BLaER1 treated with 17β-estradiol and CSF1 and Interleukin-3, amounts not matched to agents 10 nM and 100 nM (cell line): ENCODE data around the gene DNMT3A.

ENCODE experiments used
- H3K27ac ChIP-seq, 11 experiments: shearing (Covaris generic); formaldehyde crosslinking; 2 replicates each; pipeline ENCODE4 v1.8.1; 2022
- H3K27me3 ChIP-seq, 11 experiments: shearing (Covaris generic); formaldehyde crosslinking; 2 replicates each; pipeline ENCODE4 v1.8.1; 2022
- H3K36me3 ChIP-seq, 11 experiments: shearing (Covaris generic); formaldehyde crosslinking; 2 replicates each; pipeline ENCODE4 v1.8.1; 2022
- H3K4me1 ChIP-seq, 10 experiments: shearing (Covaris generic); formaldehyde crosslinking; 2 replicates each; pipeline ENCODE4 v1.8.1; 2022
- H3K4me2 ChIP-seq, 11 experiments: shearing (Covaris generic); formaldehyde crosslinking; 2 replicates each; pipeline ENCODE4 v1.8.1; 2022
- H3K4me3 ChIP-seq, 10 experiments: shearing (Covaris generic); formaldehyde crosslinking; 2 replicates each; pipeline ENCODE4 v1.8.1; 2022
- H3K9ac ChIP-seq, 11 experiments: shearing (Covaris generic); formaldehyde crosslinking; 2 replicates each; pipeline ENCODE4 v1.8.1; 2022
- H3K9me3 ChIP-seq, 11 experiments: shearing (Covaris generic); formaldehyde crosslinking; replicated peaks in 1 of 11; 2 replicates each; pipeline ENCODE4 v1.8.1; 2022
- H4K20me1 ChIP-seq, 11 experiments: shearing (Covaris generic); formaldehyde crosslinking; 2 replicates each; pipeline ENCODE4 v1.8.1; 2022
- Cebpa-rat ChIP-seq, 11 experiments: shearing (Covaris generic); IDR thresholded peaks; 2 replicates each; pipeline ENCODE4 v1.8.1; 2022

DNMT3A gene

DNA sequence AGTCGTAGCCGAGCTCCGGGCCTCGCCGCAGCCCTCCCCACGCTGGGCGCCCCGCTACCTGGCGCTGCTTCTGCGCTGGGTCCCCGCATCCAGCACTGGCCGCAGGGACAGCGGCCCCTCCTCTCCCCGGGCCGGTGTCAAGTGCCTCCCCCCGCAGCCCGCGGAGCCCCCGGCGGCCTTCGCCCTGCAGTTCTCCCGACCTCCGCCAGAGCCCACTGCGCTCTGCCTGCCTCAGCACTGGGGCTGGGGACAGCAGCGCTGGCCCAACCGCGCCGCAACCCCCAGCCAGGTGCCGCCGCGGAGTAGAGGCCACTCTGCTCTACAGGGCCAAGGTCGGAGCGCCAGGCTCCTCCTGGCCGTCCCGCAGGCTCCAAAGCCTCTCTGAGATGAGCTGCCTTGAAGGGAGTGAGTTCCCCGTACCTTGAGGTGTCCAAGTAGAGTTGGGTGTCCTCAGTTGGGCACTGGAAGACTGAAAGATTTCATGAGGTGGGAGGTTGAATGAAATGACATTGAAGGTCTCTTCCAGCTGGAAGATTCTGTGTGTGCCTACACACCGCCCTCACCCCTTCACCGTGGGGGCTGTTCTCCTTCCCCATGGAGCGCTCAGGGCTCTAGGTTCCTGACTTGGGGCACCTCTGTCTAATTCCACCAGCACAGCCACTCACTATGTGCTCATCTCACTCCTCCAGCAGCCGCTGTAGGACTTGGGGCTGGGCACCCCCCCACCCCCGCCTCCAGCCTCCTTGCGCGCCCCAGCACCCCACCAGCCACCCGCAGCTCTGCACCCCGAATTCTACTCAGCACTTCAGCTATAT, 854 bp upstream of the DNMT3A start:
- Histone ChIP-seq H3K36me3 (peaks cover 0 to 8% (median 0%) of the 10 kb centered on the region in 11 experiments; a peak in 3 of 22 replicates), H3K9ac (peak overlapping the region; percentile 85 to 95 (median 86)), H3K4me2 (peak overlapping the region; percentile 69 to 97 (median 88)), H3K27ac (peak overlapping the region; percentile 77 to 88 (median 83)), H3K4me3 (peak overlapping the region; percentile 75 to 96 (median 88)), H3K4me1 (peaks cover 32 to 42% (median 35%) of the 10 kb centered on the region in 10 experiments), H3K27me3 (no peaks in the 10 kb centered on the region), H3K9me3 (no peaks in the 10 kb centered on the region), H4K20me1 (peaks cover 24 to 30% (median 29%) of the 10 kb centered on the region in 11 experiments)
- no peak for TF ChIP-seq Cebpa-rat (IDR thresholded peaks at IDR 0.05)

DNA sequence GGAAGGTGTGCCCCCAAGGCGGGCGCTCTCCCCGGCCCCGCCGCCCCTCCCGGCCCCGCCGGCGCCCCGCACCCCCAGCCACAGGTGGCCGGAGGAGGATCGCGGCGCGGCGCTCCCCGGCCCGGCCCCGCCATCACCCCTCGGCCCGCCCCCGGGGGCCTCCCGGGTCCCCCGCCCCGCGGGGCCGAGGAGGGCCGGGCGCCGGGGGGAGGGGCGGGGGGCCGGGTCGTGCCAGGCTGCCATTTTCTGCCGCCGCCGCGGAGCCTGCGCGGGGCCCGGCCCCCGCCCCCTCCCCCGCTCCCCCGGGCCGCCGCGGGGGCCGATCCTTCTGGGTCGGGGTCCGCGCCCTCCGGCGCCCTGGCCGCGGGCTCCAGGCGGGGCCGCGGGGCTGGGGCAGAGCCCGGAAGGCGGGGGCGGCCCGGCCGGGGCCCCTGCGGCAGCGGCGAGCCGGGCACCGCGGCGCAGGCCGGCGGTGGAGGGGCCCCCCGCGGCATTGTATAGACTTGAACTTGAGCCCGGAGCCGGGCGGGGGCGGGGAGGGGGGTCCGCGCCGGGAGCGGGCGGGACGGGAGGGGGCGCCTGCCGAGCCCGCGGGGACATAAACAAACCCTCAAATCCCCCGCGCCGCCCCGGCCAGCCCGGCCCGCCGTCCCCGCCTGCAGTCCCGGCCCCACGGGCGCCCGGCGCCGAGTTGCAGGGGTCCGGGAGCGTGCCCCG, 556 bp downstream of the DNMT3A start:
- Histone ChIP-seq H3K27me3 (no peaks in the 10 kb centered on the region), H4K20me1 (peaks cover 38 to 44% (median 43%) of the 10 kb centered on the region in 11 experiments), H3K4me3 (peak overlapping the region; percentile 75 to 96 (median 88)), H3K4me2 (peak overlapping the region in 8 of 11 experiments; percentile 82 to 96 (median 90); a peak in 11 of 22 replicates), H3K4me1 (peaks cover 46 to 51% (median 49%) of the 10 kb centered on the region in 10 experiments), H3K27ac (peak overlapping the region; percentile 77 to 88 (median 84)), H3K36me3 (peaks cover 0 to 8% (median 0%) of the 10 kb centered on the region in 11 experiments; a peak in 3 of 22 replicates), H3K9ac (peak overlapping the region; percentile 85 to 95 (median 86)), H3K9me3 (no peaks in the 10 kb centered on the region)
- no peak for TF ChIP-seq Cebpa-rat (IDR thresholded peaks at IDR 0.05)

DNA sequence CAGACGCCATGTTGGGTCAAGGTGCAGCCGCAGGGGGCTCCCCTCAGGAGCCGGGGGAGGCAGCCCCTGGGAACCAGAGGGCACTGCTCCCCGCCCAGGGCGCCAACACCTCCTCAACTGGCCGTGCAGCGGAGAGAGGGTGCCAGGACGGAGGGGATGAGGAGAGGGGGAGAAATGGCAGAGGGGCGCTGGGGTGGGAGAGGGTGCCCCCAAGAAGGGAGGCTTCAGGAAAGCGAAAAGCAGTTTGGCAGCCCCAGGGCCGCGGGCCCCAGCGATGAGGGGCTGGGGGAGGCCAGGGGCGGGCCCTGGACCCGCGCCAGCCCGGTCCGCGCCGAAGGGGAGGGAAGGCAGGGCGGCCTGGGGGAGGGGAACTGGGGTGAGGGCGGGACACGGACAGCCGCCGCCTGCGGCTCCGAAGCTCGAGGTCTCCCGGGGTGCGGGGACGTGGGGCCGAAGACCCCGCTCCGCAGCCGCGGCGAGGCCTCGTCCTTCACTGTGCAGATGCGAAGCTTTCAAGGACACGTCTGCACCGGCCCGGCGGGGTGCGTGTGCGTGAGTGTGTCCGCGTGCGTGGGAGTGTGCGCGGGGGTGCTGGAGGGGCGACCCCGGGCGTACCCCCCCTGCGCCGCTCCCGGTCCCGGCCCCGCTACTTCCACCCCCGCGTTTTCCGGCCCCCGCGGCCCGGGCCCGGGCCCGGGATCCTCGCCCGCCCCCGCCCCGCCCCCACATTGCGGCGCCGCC, 1.4 kb downstream of the DNMT3A start:
- peak overlapping the region; percentile 75 to 96 (median 88) for H3K4me3 ChIP-seq
- peaks cover 55 to 59% (median 57%) of the 10 kb centered on the region in 10 experiments for H3K4me1 ChIP-seq
- H3K4me2 ChIP-seq, result peak overlapping the region; percentile 82 to 96 (median 89)
- H4K20me1 ChIP-seq, result peaks cover 46 to 52% (median 51%) of the 10 kb centered on the region in 11 experiments
- no peaks in the 10 kb centered on the region for H3K9me3 ChIP-seq
- H3K27me3 ChIP-seq, result no peaks in the 10 kb centered on the region
- peak overlapping the region in 10 of 11 experiments; percentile 49 to 88 (median 60); a peak in 17 of 22 replicates for H3K27ac ChIP-seq
- H3K9ac ChIP-seq, result peak overlapping the region; percentile 85 to 95 (median 86)
- TF ChIP-seq Cebpa-rat (IDR thresholded peaks at IDR 0.05), result no peak
- peaks cover 0 to 8% (median 0%) of the 10 kb centered on the region in 11 experiments; a peak in 3 of 22 replicates for H3K36me3 ChIP-seq

DNA sequence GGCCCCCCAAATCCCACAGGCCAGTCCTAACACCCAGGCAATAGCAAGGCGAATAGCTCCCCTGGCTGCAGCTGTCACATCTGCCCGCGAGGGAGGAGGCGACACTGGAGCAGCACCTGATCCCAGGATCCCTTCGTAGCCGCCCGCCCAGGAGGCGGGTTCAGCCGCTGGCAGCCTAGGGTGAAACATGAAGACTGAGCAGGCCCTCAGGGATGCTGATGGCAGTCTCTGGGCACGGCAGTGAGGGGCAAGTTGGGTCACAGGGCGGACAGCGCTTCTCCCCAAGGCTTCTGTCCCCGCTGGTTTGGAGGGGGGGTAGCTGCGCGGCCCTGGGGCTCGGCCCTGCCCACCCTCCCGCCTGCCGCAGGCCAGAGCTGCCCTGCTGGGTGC, 1.9 kb downstream of the DNMT3A start:
- no peak for TF ChIP-seq Cebpa-rat (IDR thresholded peaks at IDR 0.05)
- Histone ChIP-seq H4K20me1 (peaks cover 50 to 58% (median 56%) of the 10 kb centered on the region in 11 experiments), H3K9me3 (no peaks in the 10 kb centered on the region), H3K4me1 (peaks cover 59 to 65% (median 62%) of the 10 kb centered on the region in 10 experiments), H3K4me3 (peak overlapping the region in 7 of 10 experiments; percentile 75 to 96 (median 87); a peak in 11 of 20 replicates), H3K27ac (peak overlapping the region in 2 of 11 experiments; percentile 56 to 58; a peak in 2 of 22 replicates), H3K27me3 (no peaks in the 10 kb centered on the region), H3K36me3 (peaks cover 0 to 8% (median 0%) of the 10 kb centered on the region in 11 experiments; a peak in 3 of 22 replicates), H3K9ac (peak overlapping the region in 8 of 11 experiments; percentile 85 to 95 (median 86); a peak in 9 of 22 replicates), H3K4me2 (peak overlapping the region; percentile 82 to 96 (median 89))

DNA sequence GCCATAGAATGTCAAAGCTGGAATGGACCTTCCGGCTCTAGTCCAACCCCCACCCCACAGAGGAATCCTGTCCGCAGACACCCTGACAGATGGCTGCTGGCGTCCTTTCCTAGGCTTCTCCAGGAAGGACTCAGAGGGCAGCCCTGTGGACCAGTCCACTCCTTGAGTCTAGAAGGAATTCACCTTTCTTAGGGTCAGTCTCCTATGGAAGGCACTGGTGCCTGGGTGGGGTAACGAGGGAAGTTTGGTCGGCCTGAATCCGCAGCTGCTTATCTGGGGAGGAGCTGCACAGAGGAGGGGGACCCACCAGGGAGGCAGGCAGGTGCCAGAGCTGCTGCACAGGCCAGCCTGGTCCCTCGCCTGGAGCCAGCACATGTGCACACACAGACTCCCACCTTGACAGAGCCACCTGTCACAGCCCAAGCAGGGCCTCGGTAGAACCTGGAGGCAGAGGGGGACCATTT, 2.5 kb downstream of the DNMT3A start:
- peak overlapping the region; percentile 82 to 96 (median 89); a peak in 20 of 22 replicates for H3K4me2 ChIP-seq

DNA sequence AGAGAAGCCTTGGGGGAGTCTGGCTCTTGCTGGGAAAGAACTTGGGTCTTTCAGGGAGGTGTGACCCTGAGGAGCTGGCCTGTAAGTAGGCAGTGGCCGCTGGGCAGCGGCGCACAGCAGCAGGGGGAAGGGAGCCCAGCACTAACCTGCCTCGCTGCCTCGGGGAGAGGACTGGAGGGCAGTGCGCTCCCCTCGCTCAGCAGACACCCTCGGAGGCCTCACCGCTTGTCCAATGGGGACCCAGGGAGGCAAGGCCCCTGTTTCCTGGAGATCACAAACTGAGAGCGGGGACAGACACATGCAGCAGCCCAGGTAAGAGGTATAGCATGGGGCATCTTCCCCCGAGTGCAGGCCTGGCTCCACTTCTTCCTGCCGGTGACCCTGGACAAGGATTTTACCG, 3.3 kb downstream of the DNMT3A start:
- Histone ChIP-seq H3K9me3 (no peaks in the 10 kb centered on the region), H3K27me3 (no peaks in the 10 kb centered on the region), H3K4me1 (peaks cover 67 to 79% (median 75%) of the 10 kb centered on the region in 10 experiments), H3K4me2 (peak overlapping the region; percentile 40 to 96 (median 85); a peak in 21 of 22 replicates), H3K36me3 (peaks cover 0 to 8% (median 0%) of the 10 kb centered on the region in 11 experiments; a peak in 3 of 22 replicates), H4K20me1 (peaks cover 63 to 72% (median 70%) of the 10 kb centered on the region in 11 experiments), H3K9ac (peak overlapping the region in 4 of 11 experiments; percentile 1 to 47 (median 16); a peak in 4 of 22 replicates), H3K27ac (peak overlapping the region in 1 of 11 experiments; percentile 31; a peak in 2 of 22 replicates), H3K4me3 (no peak overlapping the region)
- no peak for TF ChIP-seq Cebpa-rat (IDR thresholded peaks at IDR 0.05)

More for the DNA sequence above, 2.5 kb downstream of the DNMT3A start:
- peaks cover 64 to 70% (median 67%) of the 10 kb centered on the region in 10 experiments for H3K4me1 ChIP-seq
- TF ChIP-seq Cebpa-rat (IDR thresholded peaks at IDR 0.05), result no peak
- H3K27me3 ChIP-seq, result no peaks in the 10 kb centered on the region
- peak overlapping the region in 4 of 11 experiments; percentile 1 to 86 (median 38); a peak in 2 of 22 replicates for H3K9ac ChIP-seq
- no peak overlapping the region; a peak in 1 of 20 replicates for H3K4me3 ChIP-seq
- peaks cover 0 to 8% (median 0%) of the 10 kb centered on the region in 11 experiments; a peak in 3 of 22 replicates for H3K36me3 ChIP-seq
- H3K27ac ChIP-seq, result no peak overlapping the region
- peaks cover 54 to 63% (median 62%) of the 10 kb centered on the region in 11 experiments for H4K20me1 ChIP-seq
- H3K9me3 ChIP-seq, result no peaks in the 10 kb centered on the region

DNA sequence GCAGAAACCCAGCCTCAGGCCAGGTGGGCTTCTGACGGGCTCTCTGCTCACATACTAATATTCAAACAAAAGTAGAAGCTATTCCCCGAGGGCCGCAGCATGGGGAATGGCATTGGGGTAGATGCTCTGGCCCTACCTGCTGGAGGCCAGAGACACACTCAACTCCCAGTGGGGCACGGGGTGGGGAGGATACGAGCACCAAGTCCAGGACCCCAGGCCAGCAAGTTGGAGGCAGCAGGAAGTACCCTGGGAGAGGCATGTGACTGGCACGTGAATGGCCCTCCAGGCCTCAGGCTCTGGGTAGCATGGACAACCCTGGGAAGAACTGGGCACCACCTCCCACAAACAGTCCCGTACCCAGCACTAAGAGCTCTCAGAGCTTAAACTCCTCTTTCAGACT, 3.8 kb downstream of the DNMT3A start:
- peaks cover 65 to 77% (median 75%) of the 10 kb centered on the region in 11 experiments for H4K20me1 ChIP-seq
- TF ChIP-seq Cebpa-rat (IDR thresholded peaks at IDR 0.05), result no peak
- H3K9ac ChIP-seq, result peak overlapping the region in 4 of 11 experiments; percentile 1 to 47 (median 16); a peak in 4 of 22 replicates
- H3K4me2 ChIP-seq, result peak overlapping the region; percentile 40 to 96 (median 85); a peak in 19 of 22 replicates
- H3K36me3 ChIP-seq, result peaks cover 0 to 8% (median 0%) of the 10 kb centered on the region in 11 experiments; a peak in 3 of 22 replicates
- H3K4me3 ChIP-seq, result no peak overlapping the region
- H3K27ac ChIP-seq, result no peak overlapping the region; a peak in 1 of 22 replicates
- no peaks in the 10 kb centered on the region for H3K9me3 ChIP-seq
- no peaks in the 10 kb centered on the region for H3K27me3 ChIP-seq
- peaks cover 68 to 79% (median 75%) of the 10 kb centered on the region in 10 experiments for H3K4me1 ChIP-seq
